Psoas muscle (tissue), 8 donors: ENCODE results near the gene MED31. TPM values are rescaled to one million over a fixed set of nuclear protein-coding genes. Genes with fewer than 3 reads are reported as not detected.

ENCODE experiments used
- ATAC-seq, 4 donors: fragments of 200-7000 bp; cut with Tn5 transposase; one replicate each; pipeline ENCODE4 v1.9.1; 2020; ENCODE audit warnings: moderate library complexity in 3 of 4, mild to moderate bottlenecking in 2 of 4
- DNase-seq, 2 donors: peaks; one replicate each; pipeline ENCODE4 v3.0.0-alpha.2; 2020
- H3K27ac ChIP-seq: fragments of 200-600 bp; one replicate; pipeline ENCODE4 v1.8.0; 2022
- H3K27me3 ChIP-seq, 3 donors: fragments of 200-600 bp in 1 of 3; one replicate each; pipeline versions ENCODE4 v1.6.1 to v1.8.0; 2013 to 2022; ENCODE audit warnings: low read length in 2 of 3, mild to moderate bottlenecking in 2 of 3, moderate library complexity in 1 of 3; ENCODE audit not compliant: insufficient read depth in 3 of 3
- H3K36me3 ChIP-seq, 2 donors: fragments of 200-600 bp in 1 of 2; one replicate each; pipeline versions ENCODE4 v1.6.1 to v1.8.0; 2013 to 2022; ENCODE audit warnings: low read depth in 1 of 2, mild to moderate bottlenecking in 1 of 2, moderate library complexity in 1 of 2; ENCODE audit not compliant: insufficient read depth in 1 of 2
- H3K4me1 ChIP-seq: fragments of 200-600 bp; one replicate; pipeline ENCODE4 v1.8.0; 2022
- H3K4me3 ChIP-seq: fragments of 200-600 bp; one replicate; pipeline ENCODE4 v1.8.0; 2022; ENCODE audit warnings: mild to moderate bottlenecking
- H3K9me3 ChIP-seq: fragments of 200-600 bp; one replicate; pipeline ENCODE4 v1.8.0; 2022
- CTCF ChIP-seq: fragments of 200-600 bp; IDR thresholded peaks from one replicate; pipeline ENCODE4 v1.8.0; 2022; ENCODE audit warnings: antibody characterized with exemption
- WGBS, 3 donors: extraction: QIAGEN DNeasy Blood & Tissue Kit; methylation state at CpG; one replicate each; pipeline versions ENCODE4 v1.1.6 to v1.1.7; 2013; 5-methylcytosine and 5-hydroxymethylcytosine counted together
- intact Hi-C, 2 donors: fragments of 100-400 bp; cut with DNase I; formaldehyde crosslinking; loops; one replicate each; pipeline versions ENCODE4 v1.11.0 to v1.14.2; 2022
- polyA plus RNA-seq, 3 donors: library from polyadenylated mRNA; stranded (reverse); fragments of 200-250 nt; gene quantifications; one replicate each; pipeline ENCODE4 v1.2.3, GENCODE V29; 2013
- total RNA-seq, 4 donors: library from RNA; stranded (reverse); fragmentation: NEBNext Ultra II Directional in 2 of 4; extraction: Animal tissue kit (Norgen Biotek cat#: 25700) in 2 of 4; gene quantifications; one replicate each; pipeline versions ENCODE4 v1.2.1 to v1.2.4, GENCODE V29; 2021 to 2023
- donor health status: healthy with polysubstance abuse.
- donor health status: DM: no; HTN: no; CAD: no; lungs with moderate emphysema.
- donor health status: Bipolar disorder and iron deficiency.
- donor health status: healthy.
- donor health status: DM: yes; HTN: yes; CAD: no.
- donor health status: DM: no; HTN: no; CAD: no.
- donor health status: DM: no; HTN: no; CAD: no.
- donor health status: DM: yes; HTN: yes; CAD: no.

Gene MED31
- total and polyA plus RNA-seq, 7 donors = 12.2 to 55.2 (median 12.7) TPM

- 59 to 75% (median 68%) methylated on average over 6 of the region's 6 CpGs for WGBS, 3 donors
- intact Hi-C loops = no loop called here
- DNase-seq (no peak), ATAC-seq (no peak)
- no peak for TF ChIP-seq CTCF
- Histone ChIP-seq H3K4me1 (no peaks in the 10 kb centered on the region), H3K36me3 (no peaks in the 10 kb centered on the region), H3K4me3 (no peak overlapping the region), H3K9me3 (no peaks in the 10 kb centered on the region), H3K27ac (no peak overlapping the region), H3K27me3 (peaks cover 0 to 41% (median 6%) of the 10 kb centered on the region in 3 donors)
Measured at GRCh38 chr17:6676802-6677157, 25.4 kb upstream of the MED31 start.

- ATAC-seq (no peak), DNase-seq (no peak)
- no peaks in the 10 kb centered on the region for H3K4me1 ChIP-seq
- TF ChIP-seq CTCF = no peak
- WGBS, 3 donors = 72 to 79% (median 73%) methylated on average over 11 of the region's 11 CpGs
- no peak overlapping the region for H3K4me3 ChIP-seq
- no peaks in the 10 kb centered on the region for H3K36me3 ChIP-seq
- H3K27me3 ChIP-seq = peaks cover 0 to 33% (median 6%) of the 10 kb centered on the region in 3 donors
- H3K27ac ChIP-seq = no peak overlapping the region
- intact Hi-C loops = no loop called here
- no peaks in the 10 kb centered on the region for H3K9me3 ChIP-seq
Measured at GRCh38 chr17:6675201-6675825, 23.9 kb upstream of the MED31 start.

GRCh38 chr17:6674586-6674985 is 23.2 kb upstream of the MED31 start:
- ATAC-seq = no peak
- 91 to 94% (median 93%) methylated on average over 13 of the region's 13 CpGs for WGBS, 3 donors
- intact Hi-C loops = no loop called here
- Histone ChIP-seq H3K4me1 (no peaks in the 10 kb centered on the region), H3K27ac (no peak overlapping the region), H3K27me3 (peaks cover 0 to 31% (median 7%) of the 10 kb centered on the region in 3 donors), H3K9me3 (no peaks in the 10 kb centered on the region), H3K36me3 (no peaks in the 10 kb centered on the region), H3K4me3 (no peak overlapping the region)
- TF ChIP-seq CTCF = no peak
- no peak for DNase-seq

GRCh38 chr17:6671431-6671830 is 20.0 kb upstream of the MED31 start:
- ATAC-seq (no peak), DNase-seq (no peak)
- intact Hi-C loops = no loop called here
- no peak for TF ChIP-seq CTCF
- 80 to 86% (median 82%) methylated on average over 7 of the region's 7 CpGs for WGBS, 3 donors
- Histone ChIP-seq H3K4me3 (no peak overlapping the region), H3K36me3 (no peaks in the 10 kb centered on the region), H3K27ac (no peak overlapping the region), H3K27me3 (peaks cover 0 to 14% (median 2%) of the 10 kb centered on the region in 3 donors), H3K4me1 (no peaks in the 10 kb centered on the region), H3K9me3 (no peaks in the 10 kb centered on the region)

DNA sequence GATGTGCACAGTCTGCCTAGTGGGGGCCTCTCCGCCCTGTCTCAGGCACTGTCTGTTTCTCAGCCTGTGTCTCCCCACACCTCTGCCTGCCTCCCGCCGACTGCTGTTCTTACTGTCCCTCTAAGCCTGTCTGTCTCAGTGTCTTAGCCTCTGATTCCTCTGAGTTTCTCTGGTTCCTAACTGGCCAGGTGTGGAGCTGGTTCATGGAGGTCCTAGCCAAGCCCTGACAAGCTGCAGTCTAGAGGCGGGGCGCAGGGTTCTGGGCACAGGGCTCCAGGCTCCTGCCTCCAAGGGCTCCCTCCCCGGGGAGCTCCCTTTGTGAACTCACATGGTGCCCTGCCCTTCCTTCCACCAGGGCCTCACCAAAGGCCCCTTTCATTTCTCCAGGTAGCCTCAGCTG is 19.6 kb upstream of the MED31 start:
- no peaks in the 10 kb centered on the region for H3K9me3 ChIP-seq
- DNase-seq (no peak), ATAC-seq (no peak)
- no peaks in the 10 kb centered on the region for H3K36me3 ChIP-seq
- H3K4me3 ChIP-seq = no peak overlapping the region
- intact Hi-C loops = no loop called here
- no peaks in the 10 kb centered on the region for H3K4me1 ChIP-seq
- no peak for TF ChIP-seq CTCF
- WGBS, 3 donors = 67 to 81% (median 70%) methylated on average over 6 of the region's 6 CpGs
- H3K27ac ChIP-seq = no peak overlapping the region
- peaks cover 0 to 14% (median 2%) of the 10 kb centered on the region in 3 donors for H3K27me3 ChIP-seq
